Thoracic aorta (tissue), 2 donors: ENCODE results near the gene CPNE4. TPM values are rescaled to one million over a fixed set of nuclear protein-coding genes. Genes with fewer than 3 reads are reported as not detected.

Experiments used
- ATAC-seq: fragments of 150-250 bp; one replicate; pipeline ENCODE4 v1.8.0; 2017; ENCODE audit warnings: low read depth; ENCODE audit not compliant: insufficient number of reproducible peaks, low FRiP score
- DNase-seq: peaks from one replicate; pipeline ENCODE4 v3.0.0-alpha.2; 2020; ENCODE audit warnings: low spot score
- H3K27ac ChIP-seq, 2 donors: fragments of 200-600 bp; sonication (generic); 1 replicate in 1 of 2; 2 replicates in 1 of 2; pipeline ENCODE4 v1.5.1; 2016; ENCODE audit warnings: mild to moderate bottlenecking in 2 of 2, moderate library complexity in 2 of 2
- H3K27me3 ChIP-seq: fragments of 200-600 bp; sonication (generic); replicated peaks from 2 replicates; pipeline ENCODE4 v1.6.0; 2016; ENCODE audit warnings: mild to moderate bottlenecking; ENCODE audit not compliant: insufficient read depth
- H3K36me3 ChIP-seq: fragments of 200-600 bp; sonication (generic); one replicate; pipeline ENCODE4 v1.5.1; 2016
- H3K4me1 ChIP-seq, 2 donors: fragments of 200-600 bp; sonication (generic); 1 replicate in 1 of 2; 2 replicates in 1 of 2; pipeline versions ENCODE4 v1.5.1 to v1.6.0; 2016; ENCODE audit warnings: low read depth in 2 of 2, mild to moderate bottlenecking in 1 of 2; ENCODE audit not compliant: control insufficient read depth in 1 of 2
- H3K4me3 ChIP-seq: fragments of 200-600 bp; sonication (generic); 2 replicates; pipeline ENCODE4 v1.5.1; 2016; ENCODE audit warnings: mild to moderate bottlenecking
- H3K9me3 ChIP-seq: fragments of 200-600 bp; sonication (generic); 2 replicates; pipeline ENCODE4 v1.5.1; 2016
- CTCF ChIP-seq: fragments of 200-600 bp; sonication (generic); IDR thresholded peaks from one replicate; pipeline ENCODE4 v1.5.1; 2019; ENCODE audit warnings: antibody characterized with exemption
- total RNA-seq, 2 donors: library from RNA; depleted of rRNA; stranded (reverse); fragments of >200 nt; gene quantifications; one replicate each; pipeline versions ENCODE4 v1.1.0 to v1.2.3, GENCODE V29; 2016

CPNE4 gene
- total RNA-seq, 2 donors from 2014 or later, result 0.54 to 4.9 TPM

GRCh38 chr3:132017137-132017536, 17.7 kb downstream of the CPNE4 start:
- H3K36me3 ChIP-seq, result no peaks in the 10 kb centered on the region
- no peak for TF ChIP-seq CTCF
- H3K27ac ChIP-seq, result no peak overlapping the region
- H3K4me1 ChIP-seq, result no peaks in the 10 kb centered on the region
- no peak for DNase-seq
- no peaks in the 10 kb centered on the region for H3K9me3 ChIP-seq
- ATAC-seq, result no peak
- no peak overlapping the region for H3K4me3 ChIP-seq
- no peaks in the 10 kb centered on the region for H3K27me3 ChIP-seq

- no peak for ATAC-seq
- H3K4me3 ChIP-seq, result no peak overlapping the region
Measured at GRCh38 chr3:132016061-132017041, 18.5 kb downstream of the CPNE4 start.

DNA sequence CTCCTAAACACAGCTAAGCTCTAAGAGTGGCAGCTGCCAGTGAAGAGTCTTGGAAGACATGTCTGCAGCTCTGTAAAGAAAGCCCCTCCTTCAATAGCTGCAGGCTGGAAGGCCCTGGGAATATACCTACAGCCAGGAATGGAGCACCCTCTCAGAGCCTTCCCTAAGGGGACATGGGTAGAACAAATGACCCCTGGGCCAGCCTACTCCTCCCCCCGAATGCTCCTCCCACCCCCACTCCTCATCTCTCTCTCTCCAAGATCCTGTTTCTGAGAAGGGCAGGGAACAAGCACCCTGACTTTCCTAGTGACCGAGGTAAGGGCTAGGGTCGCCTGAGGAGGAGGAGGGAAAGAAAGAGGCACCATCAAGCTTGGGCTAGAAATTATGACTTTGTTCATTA, 20.7 kb downstream of the CPNE4 start:
- Histone ChIP-seq H3K9me3 (no peaks in the 10 kb centered on the region), H3K27ac (no peak overlapping the region), H3K36me3 (no peaks in the 10 kb centered on the region), H3K4me1 (no peaks in the 10 kb centered on the region), H3K4me3 (no peak overlapping the region), H3K27me3 (no peaks in the 10 kb centered on the region)
- TF ChIP-seq CTCF, result no peak
- DNase-seq (no peak), ATAC-seq (no peak)

More at GRCh38 chr3:132016061-132017041, 18.5 kb downstream of the CPNE4 start:
- no peak for TF ChIP-seq CTCF
- H3K36me3 ChIP-seq, result no peaks in the 10 kb centered on the region
- DNase-seq, result no peak
- no peaks in the 10 kb centered on the region for H3K9me3 ChIP-seq
- H3K27ac ChIP-seq, result no peak overlapping the region
- no peaks in the 10 kb centered on the region for H3K4me1 ChIP-seq
- no peaks in the 10 kb centered on the region for H3K27me3 ChIP-seq

- TF ChIP-seq CTCF, result no peak
- DNase-seq (no peak), ATAC-seq (no peak)
- no peaks in the 10 kb centered on the region for H3K4me1 ChIP-seq
- no peak overlapping the region for H3K4me3 ChIP-seq
- no peak overlapping the region for H3K27ac ChIP-seq
- H3K27me3 ChIP-seq, result no peaks in the 10 kb centered on the region
- no peaks in the 10 kb centered on the region for H3K9me3 ChIP-seq
- no peaks in the 10 kb centered on the region for H3K36me3 ChIP-seq
Measured at GRCh38 chr3:132009241-132009640, 25.6 kb downstream of the CPNE4 start.

- no peak for TF ChIP-seq CTCF
- Histone ChIP-seq H3K4me1 (no peaks in the 10 kb centered on the region), H3K27ac (no peak overlapping the region), H3K4me3 (no peak overlapping the region), H3K9me3 (no peaks in the 10 kb centered on the region), H3K27me3 (no peaks in the 10 kb centered on the region), H3K36me3 (no peaks in the 10 kb centered on the region)
- ATAC-seq (no peak), DNase-seq (no peak)
Measured at GRCh38 chr3:132008837-132009236, 26.0 kb downstream of the CPNE4 start.
